Mesendoderm (in vitro differentiated cells): ENCODE measurements around the gene ZNF580.
A peak's percentile ranks its signal among the peaks of the same experiment; 100 is the strongest.

Source experiments
- DNase-seq: peaks from one replicate; pipeline ENCODE4 v3.0.0; 2013
- H2AK5ac ChIP-seq: 2 replicates; pipeline ENCODE4 v1.6.1; 2013; ENCODE audit warnings: low read length, inconsistent platforms
- H2BK120ac ChIP-seq: 2 replicates; pipeline ENCODE4 v1.6.1; 2013; ENCODE audit warnings: low read depth, mild to moderate bottlenecking, low read length, moderate library complexity, mixed read lengths
- H2BK15ac ChIP-seq: replicated peaks from 2 replicates; pipeline ENCODE4 v1.6.1; 2013; ENCODE audit warnings: low read depth, mild to moderate bottlenecking, moderate library complexity
- H2BK5ac ChIP-seq: 2 replicates; pipeline ENCODE4 v1.6.1; 2013; ENCODE audit warnings: low read length, inconsistent platforms
- H3K18ac ChIP-seq: 2 replicates; pipeline ENCODE4 v1.6.1; 2013; ENCODE audit warnings: mild to moderate bottlenecking, low read length, mixed read lengths
- H3K23ac ChIP-seq: one replicate; pipeline ENCODE4 v1.6.1; 2013; ENCODE audit warnings: low read length
- H3K27ac ChIP-seq: 2 replicates; pipeline ENCODE4 v1.5.1; 2013; ENCODE audit warnings: low read depth, mild to moderate bottlenecking, inconsistent platforms, low read length, moderate library complexity
- H3K27me3 ChIP-seq: 2 replicates; pipeline ENCODE4 v1.6.1; 2013; ENCODE audit warnings: low read length, control low read depth, mild to moderate bottlenecking, inconsistent platforms; ENCODE audit not compliant: insufficient read depth, poor library complexity
- H3K36me3 ChIP-seq: 2 replicates; pipeline ENCODE4 v1.6.1; 2013; ENCODE audit warnings: low read length, inconsistent platforms; ENCODE audit not compliant: control insufficient read depth, insufficient read depth
- H3K4ac ChIP-seq: one replicate; pipeline ENCODE4 v1.6.1; 2013; ENCODE audit warnings: low read depth, mild to moderate bottlenecking, low read length, moderate library complexity
- H3K4me1 ChIP-seq: 2 replicates; pipeline ENCODE4 v1.6.1; 2013; ENCODE audit warnings: low read depth, low read length, inconsistent platforms; ENCODE audit not compliant: control insufficient read depth
- H3K4me2 ChIP-seq: 2 replicates; pipeline ENCODE4 v1.6.1; 2013; ENCODE audit warnings: low read length
- H3K4me3 ChIP-seq: 2 replicates; pipeline ENCODE4 v1.5.1; 2013; ENCODE audit warnings: mild to moderate bottlenecking, low read length
- H3K56ac ChIP-seq: one replicate; pipeline ENCODE4 v1.6.1; 2013; ENCODE audit warnings: low read length
- H3K79me1 ChIP-seq: 2 replicates; pipeline ENCODE4 v1.6.1; 2013; ENCODE audit warnings: low read length, inconsistent platforms
- H3K79me2 ChIP-seq: 2 replicates; pipeline ENCODE4 v1.6.1; 2013; ENCODE audit warnings: mild to moderate bottlenecking, low read length; ENCODE audit not compliant: control insufficient read depth, insufficient read depth
- H3K9ac ChIP-seq: 2 replicates; pipeline ENCODE4 v1.6.1; 2013; ENCODE audit warnings: low read length, inconsistent platforms
- H4K5ac ChIP-seq: one replicate; pipeline ENCODE4 v1.6.1; 2013; ENCODE audit warnings: low read length
- H4K8ac ChIP-seq: one replicate; pipeline ENCODE4 v1.6.1; 2013; ENCODE audit warnings: low read depth, mild to moderate bottlenecking, control low read depth, low read length, moderate library complexity
- WGBS: extraction: QIAGEN DNeasy Blood & Tissue Kit; methylation state at CpG from one replicate; pipeline ENCODE4 v1.1.7; 2013; ENCODE audit warnings: low lambda C conversion rate, missing lambda C conversion rate; ENCODE audit not compliant: insufficient coverage; ENCODE audit errors: extremely low coverage; 5-methylcytosine and 5-hydroxymethylcytosine counted together

ZNF580 gene

DNA sequence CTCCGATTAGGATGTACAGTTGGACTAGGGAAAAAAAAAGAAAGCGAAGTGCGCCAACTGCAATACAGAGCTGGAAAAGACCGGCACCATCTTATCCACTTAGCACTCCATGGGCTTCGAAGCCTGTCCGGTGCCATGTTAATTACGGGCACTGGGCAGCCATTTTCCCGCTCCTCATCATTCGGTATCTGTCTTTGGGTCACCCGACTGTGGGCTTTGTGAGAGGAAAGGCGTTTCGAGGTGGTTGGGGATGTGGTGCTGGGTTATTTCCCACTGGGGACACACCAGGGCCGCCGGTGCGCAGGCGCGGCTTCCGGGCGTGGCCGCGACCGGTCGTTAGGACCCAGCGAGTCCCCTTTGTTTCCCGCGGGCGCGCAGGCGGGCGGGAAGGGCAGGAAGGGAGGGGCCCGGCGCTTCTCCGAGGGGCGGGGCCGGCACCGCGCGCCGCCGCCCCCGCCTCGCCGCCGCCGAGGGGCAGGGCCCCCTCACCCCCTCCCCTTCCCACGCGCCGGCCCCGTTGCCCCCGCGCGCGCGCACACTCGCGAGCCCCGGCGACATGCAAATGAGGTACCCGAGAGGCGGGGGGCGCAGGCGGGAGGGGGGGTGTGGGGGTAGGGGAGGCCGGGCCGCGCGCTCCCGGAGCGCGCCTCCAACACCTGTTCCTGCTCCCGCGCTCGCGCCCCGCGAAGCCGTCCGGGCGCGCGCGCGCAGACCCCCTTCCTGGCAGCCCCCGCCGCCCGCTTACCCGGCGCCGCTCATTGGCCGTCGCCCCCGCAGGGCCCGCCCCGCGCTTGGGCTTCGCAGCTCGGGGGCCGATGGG, 40.8 kb upstream of the ZNF580 start, which contains the start of gene ZNF524:
ZNF524 (plus strand) TSS at position 447 of the 820 bp plus-strand sequence. CDS start 1,825 bp downstream, outside the sequence.
- H3K23ac ChIP-seq, result no peak within 1 kb of the TSS
- DNase-seq, result peak; percentile 95
- no peak within 1 kb of the TSS for H2BK15ac ChIP-seq
- H3K4ac ChIP-seq, result peak within 1 kb of the TSS; percentile 93
- H4K5ac ChIP-seq, result peak within 1 kb of the TSS; percentile 97
- H3K9ac ChIP-seq, result peak within 1 kb of the TSS; percentile 98
- H3K4me2 ChIP-seq, result peak within 1 kb of the TSS; percentile 87
- H3K56ac ChIP-seq, result peak within 1 kb of the TSS; percentile 100
- peak within 1 kb of the TSS; percentile 98 for H3K27ac ChIP-seq
- H2BK120ac ChIP-seq, result no peak within 1 kb of the TSS
- H3K79me1 ChIP-seq, result no peaks in the 10 kb centered on the region
- H3K79me2 ChIP-seq, result no peaks in the 10 kb centered on the region
- H2AK5ac ChIP-seq, result no peak within 1 kb of the TSS
- no peaks in the 10 kb centered on the region for H3K4me1 ChIP-seq
- H3K27me3 ChIP-seq, result no peaks in the 10 kb centered on the region
- H2BK5ac ChIP-seq, result peak within 1 kb of the TSS; percentile 99
- H3K18ac ChIP-seq, result peak within 1 kb of the TSS; percentile 98
- H3K36me3 ChIP-seq, result peaks cover 2% of the 10 kb centered on the region
- H3K4me3 ChIP-seq, result peak within 1 kb of the TSS; percentile 92
- no peak within 1 kb of the TSS for H4K8ac ChIP-seq
- no CpG with 5 or more reads among the region's 97 CpGs for WGBS

DNA sequence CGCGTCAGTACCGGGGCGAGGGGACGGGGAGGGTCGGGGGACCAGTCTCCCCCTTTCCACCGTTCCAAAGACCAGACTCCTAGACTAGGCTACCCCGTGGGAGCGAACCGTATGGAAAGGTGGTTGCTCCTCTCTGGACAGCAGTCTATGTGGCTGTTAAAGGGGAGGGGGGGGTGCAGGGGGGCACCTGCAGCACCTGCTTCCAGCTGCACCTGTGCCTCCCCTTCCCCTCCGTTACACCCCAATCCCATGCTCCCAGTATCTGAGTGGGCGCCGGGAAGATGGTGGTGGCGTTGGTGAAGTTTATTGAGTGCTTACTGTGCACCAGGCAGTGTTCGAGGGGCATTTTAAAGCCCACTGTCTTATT, 40.2 kb upstream of the ZNF580 start:
- peak overlapping the region; percentile 36 for H3K18ac ChIP-seq
- peak overlapping the region; percentile 39 for H3K4me3 ChIP-seq
- H2BK5ac ChIP-seq, result no peak overlapping the region
- no peak overlapping the region for H2BK120ac ChIP-seq
- no peak overlapping the region for H3K23ac ChIP-seq
- no peak overlapping the region for H3K4ac ChIP-seq
- H4K8ac ChIP-seq, result no peak overlapping the region
- peak overlapping the region; percentile 100 for H3K56ac ChIP-seq
- peak overlapping the region; percentile 33 for H3K27ac ChIP-seq
- no CpG with 5 or more reads among the region's 15 CpGs for WGBS
- H3K9ac ChIP-seq, result peak overlapping the region; percentile 74
- H3K79me1 ChIP-seq, result no peaks in the 10 kb centered on the region
- peak overlapping the region; percentile 41 for H3K4me2 ChIP-seq
- H2AK5ac ChIP-seq, result no peak overlapping the region
- no peaks in the 10 kb centered on the region for H3K4me1 ChIP-seq
- no peak overlapping the region for H2BK15ac ChIP-seq
- H3K27me3 ChIP-seq, result no peaks in the 10 kb centered on the region
- no peaks in the 10 kb centered on the region for H3K36me3 ChIP-seq
- no peaks in the 10 kb centered on the region for H3K79me2 ChIP-seq
- DNase-seq, result no peak
- H4K5ac ChIP-seq, result no peak overlapping the region

DNA sequence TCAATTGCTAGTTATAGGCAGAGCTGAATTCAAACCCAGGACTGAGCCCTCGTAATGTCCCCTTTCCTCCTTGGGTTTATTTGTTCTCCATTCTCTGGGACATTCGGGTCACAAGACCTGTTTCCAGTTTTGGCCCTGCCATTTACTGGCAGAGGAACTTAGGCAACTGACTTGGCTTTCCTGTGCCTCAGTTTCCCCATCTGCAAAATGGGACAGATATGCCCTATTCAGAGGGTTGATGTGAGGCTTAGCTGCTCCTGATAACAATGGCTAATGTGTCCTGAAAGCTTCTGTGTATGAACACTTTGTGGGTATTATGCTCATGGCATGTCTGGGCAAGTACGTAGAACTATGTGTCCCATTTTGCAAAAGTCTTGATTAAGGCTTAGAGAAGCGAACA, 39.7 kb upstream of the ZNF580 start:
- Histone ChIP-seq H3K4me3 (no peak overlapping the region), H3K23ac (no peak overlapping the region), H3K18ac (no peak overlapping the region), H2BK5ac (no peak overlapping the region), H3K9ac (peak overlapping the region; percentile 74), H3K36me3 (no peaks in the 10 kb centered on the region), H4K8ac (no peak overlapping the region), H3K4ac (no peak overlapping the region), H2AK5ac (no peak overlapping the region), H3K56ac (no peak overlapping the region), H3K4me2 (no peak overlapping the region), H4K5ac (no peak overlapping the region), H3K27me3 (no peaks in the 10 kb centered on the region), H3K27ac (no peak overlapping the region), H2BK120ac (no peak overlapping the region), H2BK15ac (no peak overlapping the region), H3K79me1 (no peaks in the 10 kb centered on the region), H3K79me2 (no peaks in the 10 kb centered on the region), H3K4me1 (no peaks in the 10 kb centered on the region)
- no CpG with 5 or more reads among the region's 4 CpGs for WGBS
- DNase-seq, result no peak

DNA sequence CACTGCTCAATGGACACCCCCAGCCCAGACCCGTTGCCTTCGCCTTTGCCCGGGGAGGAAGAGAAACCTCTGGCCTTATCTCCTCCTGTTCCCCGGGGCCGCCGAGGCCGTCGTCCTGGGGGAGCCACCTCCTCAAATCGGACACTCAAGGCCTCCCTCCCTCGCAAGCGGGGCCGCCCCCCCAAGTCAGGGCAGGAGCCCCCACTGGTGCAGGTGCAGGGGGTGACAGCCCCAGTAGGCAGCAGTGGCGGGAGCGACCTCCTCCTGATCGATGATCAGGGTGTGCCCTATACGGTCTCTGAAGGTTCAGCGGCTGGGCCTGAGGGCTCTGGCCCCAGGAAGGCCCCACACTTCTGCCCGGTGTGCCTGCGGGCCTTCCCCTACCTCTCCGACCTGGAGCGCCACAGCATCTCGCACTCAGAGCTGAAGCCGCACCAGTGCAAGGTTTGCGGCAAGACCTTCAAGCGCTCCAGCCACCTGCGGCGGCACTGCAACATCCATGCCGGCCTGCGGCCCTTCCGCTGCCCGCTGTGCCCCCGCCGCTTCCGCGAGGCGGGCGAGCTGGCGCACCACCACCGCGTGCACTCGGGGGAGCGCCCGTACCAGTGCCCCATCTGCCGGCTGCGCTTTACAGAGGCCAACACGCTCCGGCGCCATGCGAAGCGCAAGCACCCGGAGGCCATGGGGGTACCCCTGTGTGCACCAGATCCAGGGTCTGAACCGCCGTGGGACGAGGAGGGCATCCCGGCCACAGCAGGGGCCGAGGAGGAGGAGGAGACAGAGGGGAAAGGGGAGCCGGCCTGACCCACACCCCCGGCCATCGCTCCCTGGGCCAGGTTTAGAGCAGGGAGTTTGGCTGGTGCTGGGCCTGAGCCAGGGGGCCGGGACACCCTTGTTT, 38.4 kb upstream of the ZNF580 start:
- Histone ChIP-seq H3K4me2 (no peak overlapping the region), H4K5ac (no peak overlapping the region), H2AK5ac (no peak overlapping the region), H3K56ac (peak overlapping the region; percentile 0), H3K9ac (no peak overlapping the region), H4K8ac (no peak overlapping the region), H3K4me3 (no peak overlapping the region), H2BK120ac (no peak overlapping the region), H3K4ac (no peak overlapping the region), H3K23ac (no peak overlapping the region), H3K4me1 (peaks cover 4% of the 10 kb centered on the region), H3K18ac (no peak overlapping the region), H3K36me3 (no peaks in the 10 kb centered on the region), H2BK5ac (no peak overlapping the region), H2BK15ac (no peak overlapping the region), H3K79me2 (peaks cover 2% of the 10 kb centered on the region), H3K27me3 (no peaks in the 10 kb centered on the region), H3K27ac (no peak overlapping the region), H3K79me1 (peaks cover 7% of the 10 kb centered on the region)
- DNase-seq, result no peak
- WGBS, result no CpG with 5 or more reads among the region's 60 CpGs

DNA sequence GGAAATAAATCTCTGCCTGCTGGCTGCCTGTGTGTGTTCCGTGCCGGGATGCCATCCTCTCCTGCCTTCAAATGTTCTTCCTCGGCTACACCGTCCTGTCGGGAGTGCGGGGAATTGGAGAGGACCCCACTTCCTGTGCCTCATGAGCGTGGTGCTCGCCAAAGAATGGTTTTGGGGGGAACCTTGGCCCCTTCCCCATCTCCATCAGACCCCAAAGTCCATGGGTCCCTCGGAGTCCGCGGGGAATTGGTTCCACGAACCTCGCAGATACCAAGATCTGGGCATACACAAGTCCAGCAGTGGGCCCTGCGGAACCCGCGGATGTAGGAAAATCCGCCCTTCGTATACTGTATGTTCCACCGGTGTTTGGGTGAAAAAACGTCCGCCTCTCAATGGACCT, 37.7 kb upstream of the ZNF580 start:
- H3K4me3 ChIP-seq, result no peak overlapping the region
- H4K5ac ChIP-seq, result no peak overlapping the region
- H3K4me2 ChIP-seq, result no peak overlapping the region
- no peaks in the 10 kb centered on the region for H3K36me3 ChIP-seq
- DNase-seq, result no peak
- H3K56ac ChIP-seq, result peak overlapping the region; percentile 56
- H2BK15ac ChIP-seq, result no peak overlapping the region
- peaks cover 2% of the 10 kb centered on the region for H3K79me2 ChIP-seq
- H2BK5ac ChIP-seq, result no peak overlapping the region
- no CpG with 5 or more reads among the region's 21 CpGs for WGBS
- H3K23ac ChIP-seq, result no peak overlapping the region
- H2AK5ac ChIP-seq, result no peak overlapping the region
- H3K4me1 ChIP-seq, result peaks cover 4% of the 10 kb centered on the region
- H3K79me1 ChIP-seq, result peaks cover 12% of the 10 kb centered on the region
- H4K8ac ChIP-seq, result no peak overlapping the region
- H3K27ac ChIP-seq, result no peak overlapping the region
- H3K4ac ChIP-seq, result no peak overlapping the region
- H3K9ac ChIP-seq, result peak overlapping the region; percentile 4
- H3K18ac ChIP-seq, result no peak overlapping the region
- no peak overlapping the region for H2BK120ac ChIP-seq
- H3K27me3 ChIP-seq, result no peaks in the 10 kb centered on the region
